Fibroblast of lung (primary cell): ENCODE results near the gene GAD1. TPM values are rescaled to one million over a fixed set of nuclear protein-coding genes. Genes with fewer than 3 reads are reported as not detected.
A peak's percentile ranks its signal among the peaks of the same experiment; 100 is the strongest.

Experiments used
- DNase-seq, 2 donors: peaks; one replicate each; pipeline versions ENCODE4 v3.0.0 to v3.0.0-alpha.2; 2010; ENCODE audit warnings: low read depth in 2 of 2
- H2AFZ ChIP-seq: 2 replicates; pipeline ENCODE4 v1.5.1; 2012; ENCODE audit warnings: low read length, control low read depth, inconsistent platforms
- H3K27ac ChIP-seq: 2 replicates; pipeline ENCODE4 v1.5.1; 2011; ENCODE audit warnings: low read length, control low read depth; ENCODE audit not compliant: insufficient read depth
- H3K27me3 ChIP-seq: 2 replicates; pipeline ENCODE4 v1.5.1; 2011; ENCODE audit warnings: mild to moderate bottlenecking, low read length; ENCODE audit not compliant: control insufficient read depth, insufficient read depth
- H3K36me3 ChIP-seq: 2 replicates; pipeline ENCODE4 v1.5.1; 2011; ENCODE audit warnings: low read length; ENCODE audit not compliant: control insufficient read depth, insufficient read depth
- H3K4me1 ChIP-seq: 2 replicates; pipeline ENCODE4 v1.5.1; 2011; ENCODE audit warnings: low read length; ENCODE audit not compliant: control insufficient read depth, insufficient read depth; ENCODE audit errors: extremely low read depth
- H3K4me2 ChIP-seq: 2 replicates; pipeline ENCODE4 v1.5.1; 2011; ENCODE audit warnings: low read length, control low read depth; ENCODE audit not compliant: insufficient read depth; ENCODE audit errors: extremely low read depth
- H3K4me3 ChIP-seq, 4 experiments: fragments of 200-600 bp in 1 of 4; sonication (generic) in 1 of 4; replicated peaks in 1 of 4; 2 replicates each; pipeline ENCODE4 v1.5.1; 2011 to 2016; ENCODE audit warnings: low read length in 4 of 4, low read depth in 3 of 4, mild to moderate bottlenecking in 3 of 4, control low read depth in 2 of 4, inconsistent platforms in 1 of 4, mixed read lengths in 1 of 4; ENCODE audit not compliant: insufficient read depth in 1 of 4; ENCODE audit errors: control extremely low read depth in 1 of 4
- H3K79me2 ChIP-seq: 2 replicates; pipeline ENCODE4 v1.5.1; 2012; ENCODE audit warnings: mild to moderate bottlenecking, low read length, inconsistent platforms; ENCODE audit not compliant: control insufficient read depth, insufficient read depth
- H3K9ac ChIP-seq: 2 replicates; pipeline ENCODE4 v1.5.1; 2011; ENCODE audit warnings: mild to moderate bottlenecking, low read length, control low read depth; ENCODE audit not compliant: insufficient read depth
- H3K9me3 ChIP-seq: 2 replicates; pipeline ENCODE4 v1.5.1; 2012; ENCODE audit warnings: low read depth, low read length; ENCODE audit not compliant: control insufficient read depth, insufficient read depth
- H4K20me1 ChIP-seq: 2 replicates; pipeline ENCODE4 v1.5.1; 2011; ENCODE audit warnings: low read length; ENCODE audit not compliant: control insufficient read depth, insufficient read depth; ENCODE audit errors: extremely low read depth
- EZH2 ChIP-seq: IDR thresholded peaks from 2 replicates; pipeline ENCODE4 v1.5.1; 2012; ENCODE audit warnings: low read length, control low read depth, mild to moderate bottlenecking; ENCODE audit errors: missing control alignments
- polyA plus RNA-seq, 2 donors: library from polyadenylated mRNA; depleted of rRNA in 1 of 2; stranded (reverse) in 1 of 2; unstranded in 1 of 2; fragments of >200 nt; gene quantifications; 2 replicates each; pipeline ENCODE4 v1.2.1, GENCODE V29; 2011 to 2012; ENCODE audit warnings: missing spikeins in 1 of 2
- total RNA-seq: library from RNA; depleted of rRNA; stranded (reverse); fragments of >200 nt; gene quantifications from 2 replicates; pipeline ENCODE4 v1.2.1, GENCODE V29; 2014
- TF ChIP-seq, protein P1 (sequence below), 2 donors: IDR thresholded peaks in 1 of 2; conservative IDR thresholded peaks in 1 of 2; 1 replicate in 1 of 2; 2 replicates in 1 of 2; pipeline ENCODE4 v1.5.1; 2011 to 2012; ENCODE audit warnings: low read length in 2 of 2, control low read depth in 1 of 2, inconsistent platforms in 1 of 2, low read depth in 1 of 2, mild to moderate bottlenecking in 1 of 2

Gene GAD1
- total and polyA plus RNA-seq, 2 donors (not counting 1 experiment from before 2014, with no cell fraction given) = 0.12 to 0.33 TPM

DNA sequence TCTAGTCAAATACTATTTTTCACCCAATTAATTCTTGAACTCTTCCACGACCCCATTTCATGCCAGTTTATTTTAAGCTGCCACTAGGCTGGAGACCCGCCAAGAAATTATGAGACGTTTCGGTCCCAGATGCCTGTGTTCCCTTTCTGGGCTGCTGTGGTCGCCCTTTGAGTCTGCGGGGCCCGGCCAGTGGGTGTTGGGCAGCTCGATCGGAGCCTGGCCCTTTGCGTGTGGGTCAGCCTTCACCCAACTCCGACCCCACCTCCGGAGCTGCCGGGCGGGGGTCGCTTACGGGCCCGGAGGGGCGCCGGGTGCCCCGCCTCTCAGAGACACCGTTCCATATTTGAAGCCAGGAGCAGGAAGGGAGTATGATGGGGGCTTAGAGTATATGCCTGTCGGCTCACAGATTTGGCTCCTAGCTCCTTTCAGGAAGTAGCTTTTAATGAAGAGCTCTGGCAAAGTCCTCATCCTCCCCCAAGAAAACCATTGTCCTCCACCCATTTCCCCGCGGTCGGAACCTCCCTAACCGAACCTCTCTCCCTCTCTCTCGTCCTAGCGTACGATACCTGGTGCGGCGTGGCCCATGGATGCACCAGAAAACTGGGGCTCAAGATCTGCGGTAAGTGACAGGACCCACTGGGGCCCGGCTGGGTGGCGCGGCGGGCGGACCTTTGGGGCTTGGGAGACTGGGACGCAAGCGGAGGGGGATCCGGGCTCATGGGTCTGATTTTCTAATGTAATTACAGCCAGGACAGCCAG lies 5.0 kb downstream of the GAD1 start:
- DNase-seq = no peak

DNA sequence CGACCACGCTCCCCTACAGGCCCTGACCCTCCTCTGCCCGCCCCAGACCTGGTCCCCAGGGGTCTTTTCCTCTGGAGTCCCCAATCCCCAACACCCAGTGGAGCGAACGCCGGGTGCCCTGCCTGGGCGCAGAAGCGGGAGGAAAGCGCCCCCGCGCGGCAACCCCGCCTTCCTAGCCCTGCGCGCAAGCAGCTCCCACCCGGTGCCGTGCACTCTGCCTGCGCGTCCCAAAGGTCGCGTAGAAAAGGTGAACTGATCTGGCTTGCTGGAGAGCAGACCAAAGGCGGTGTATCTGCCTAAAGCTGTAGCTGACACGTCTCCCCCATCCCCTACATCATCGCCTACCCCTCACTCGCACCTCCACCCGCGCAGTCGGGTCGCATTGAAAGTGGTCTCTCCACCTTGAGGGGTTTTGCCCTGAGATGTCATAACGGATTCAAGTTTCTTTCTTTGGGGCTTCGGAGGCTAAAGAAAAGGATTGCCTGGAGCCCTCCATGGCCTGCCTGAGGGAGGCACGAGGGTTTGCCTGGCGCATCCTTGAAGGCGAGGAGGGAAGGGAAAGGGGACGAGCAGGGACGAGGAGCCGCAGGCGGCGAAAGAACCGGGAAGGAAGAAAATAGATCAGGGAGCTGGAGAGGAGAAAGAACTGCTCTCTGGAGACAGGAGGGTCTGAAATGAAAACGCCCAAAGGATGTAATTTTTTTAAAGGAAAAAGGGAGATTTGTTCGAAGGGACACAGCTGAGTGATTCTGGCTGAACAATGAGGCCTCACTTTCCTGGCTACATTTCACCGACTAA lies 5.8 kb downstream of the GAD1 start:
- Histone ChIP-seq H2AFZ (no peak overlapping the region), H3K4me3 (no peak overlapping the region), H3K4me2 (peak overlapping the region; percentile 68), H3K79me2 (no peaks in the 10 kb centered on the region), H3K27me3 (peaks cover 76% of the 10 kb centered on the region), H3K4me1 (no peaks in the 10 kb centered on the region), H3K36me3 (no peaks in the 10 kb centered on the region), H3K9ac (no peak overlapping the region), H4K20me1 (no peaks in the 10 kb centered on the region), H3K27ac (no peak overlapping the region), H3K9me3 (no peaks in the 10 kb centered on the region)
- TF ChIP-seq, protein P1, sequence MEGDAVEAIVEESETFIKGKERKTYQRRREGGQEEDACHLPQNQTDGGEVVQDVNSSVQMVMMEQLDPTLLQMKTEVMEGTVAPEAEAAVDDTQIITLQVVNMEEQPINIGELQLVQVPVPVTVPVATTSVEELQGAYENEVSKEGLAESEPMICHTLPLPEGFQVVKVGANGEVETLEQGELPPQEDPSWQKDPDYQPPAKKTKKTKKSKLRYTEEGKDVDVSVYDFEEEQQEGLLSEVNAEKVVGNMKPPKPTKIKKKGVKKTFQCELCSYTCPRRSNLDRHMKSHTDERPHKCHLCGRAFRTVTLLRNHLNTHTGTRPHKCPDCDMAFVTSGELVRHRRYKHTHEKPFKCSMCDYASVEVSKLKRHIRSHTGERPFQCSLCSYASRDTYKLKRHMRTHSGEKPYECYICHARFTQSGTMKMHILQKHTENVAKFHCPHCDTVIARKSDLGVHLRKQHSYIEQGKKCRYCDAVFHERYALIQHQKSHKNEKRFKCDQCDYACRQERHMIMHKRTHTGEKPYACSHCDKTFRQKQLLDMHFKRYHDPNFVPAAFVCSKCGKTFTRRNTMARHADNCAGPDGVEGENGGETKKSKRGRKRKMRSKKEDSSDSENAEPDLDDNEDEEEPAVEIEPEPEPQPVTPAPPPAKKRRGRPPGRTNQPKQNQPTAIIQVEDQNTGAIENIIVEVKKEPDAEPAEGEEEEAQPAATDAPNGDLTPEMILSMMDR (conservative IDR thresholded peaks at IDR 0.05 in 1 of 2, IDR thresholded peaks at IDR 0.05 in 1 of 2; ENCODE audit: low read depth in 1 of 2, low read length in 2 of 2) = peak; percentile 7 to 10
- TF ChIP-seq EZH2 = peak; percentile 96
- no peak for DNase-seq

More for the DNA sequence above, 5.0 kb downstream of the GAD1 start:
- H3K4me1 ChIP-seq = no peaks in the 10 kb centered on the region
- H3K4me3 ChIP-seq = no peak overlapping the region
- no peak overlapping the region for H3K27ac ChIP-seq
- H4K20me1 ChIP-seq = no peaks in the 10 kb centered on the region
- peaks cover 70% of the 10 kb centered on the region for H3K27me3 ChIP-seq
- no peak overlapping the region for H3K9ac ChIP-seq
- H2AFZ ChIP-seq = no peak overlapping the region
- no peak for TF ChIP-seq EZH2
- TF ChIP-seq, protein P1 (conservative IDR thresholded peaks at IDR 0.05 in 1 of 2, IDR thresholded peaks at IDR 0.05 in 1 of 2; ENCODE audit: low read depth in 1 of 2, low read length in 2 of 2) = no peak
- no peak overlapping the region for H3K4me2 ChIP-seq
- H3K36me3 ChIP-seq = no peaks in the 10 kb centered on the region
- H3K79me2 ChIP-seq = no peaks in the 10 kb centered on the region
- H3K9me3 ChIP-seq = no peaks in the 10 kb centered on the region
